ENCODE results near the gene IRX3.

The IRX3 gene

GRCh38 chr16:54286366-54287130 lies at the start of gene IRX3:
IRX3 (minus strand) TSS chr16:54286787; CDS start chr16:54286050, 737 bp downstream.
- DNase-seq, result peak; percentile 89

DNA sequence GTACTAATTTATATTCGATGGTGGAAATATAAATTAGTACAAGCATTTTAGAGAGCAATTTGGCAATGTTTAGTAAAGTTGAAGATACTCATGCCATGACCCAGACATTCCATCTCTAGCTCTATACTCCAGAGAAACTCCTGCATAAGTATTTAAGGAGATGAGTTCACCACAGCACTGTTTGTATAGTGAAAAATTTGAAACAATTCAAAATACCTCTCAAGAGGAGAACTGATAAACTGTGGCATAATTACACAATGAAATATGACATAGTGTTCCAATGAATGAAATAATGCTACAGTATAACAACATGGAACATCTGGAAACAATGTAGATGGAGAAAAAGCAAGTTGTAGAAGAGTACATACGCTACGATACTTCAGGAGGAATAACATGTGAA lies 48.6 kb upstream of the IRX3 start:
- no peak for DNase-seq

DNA sequence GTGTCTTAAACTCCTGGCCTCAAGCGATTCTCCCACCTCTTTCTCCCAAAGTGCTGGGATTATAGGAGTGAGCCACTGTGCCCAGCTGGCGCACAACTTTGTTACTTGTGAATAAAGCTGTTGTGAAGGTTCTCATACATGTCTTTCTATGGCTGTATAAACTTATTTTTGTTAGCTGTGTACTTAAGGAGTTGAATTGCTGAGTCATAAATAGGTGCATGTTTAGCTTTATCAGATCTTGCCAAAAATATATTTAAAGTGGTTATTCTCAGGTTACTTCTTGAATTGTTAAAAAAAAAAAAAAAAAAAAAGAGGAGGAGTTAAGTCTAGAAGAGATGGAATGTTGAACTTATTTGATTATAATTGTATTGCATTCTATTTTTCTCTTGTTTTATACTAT lies 47.6 kb upstream of the IRX3 start:
- no peak for DNase-seq

GRCh38 chr16:54331241-54332002 lies 44.8 kb upstream of the IRX3 start:
- DNase-seq, result no peak

GRCh38 chr16:54327609-54328008 lies 41.0 kb upstream of the IRX3 start:
- DNase-seq, result no peak

DNA sequence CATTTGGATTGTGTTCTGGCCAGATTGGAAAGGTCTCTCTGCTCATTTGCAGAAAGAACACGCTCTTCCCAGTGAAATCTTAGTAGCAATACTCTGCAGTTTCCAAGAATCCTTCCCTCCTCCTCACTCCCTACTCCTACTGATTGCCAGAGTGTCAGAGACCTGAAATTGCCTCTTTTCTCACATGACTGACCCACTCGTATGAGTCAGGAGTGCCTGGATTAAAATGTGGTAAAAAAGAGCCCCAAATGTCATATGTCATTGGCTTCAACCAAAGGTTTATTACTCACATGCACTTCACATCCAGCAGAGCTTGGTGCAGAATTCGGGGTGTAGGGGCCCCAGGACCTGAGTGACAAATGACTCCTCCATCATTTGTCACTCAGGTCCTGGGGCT lies 39.7 kb upstream of the IRX3 start:
- DNase-seq, result no peak

- DNase-seq, result no peak
Measured at GRCh38 chr16:54325616-54326265, 39.2 kb upstream of the IRX3 start.

GRCh38 chr16:54324716-54325115 lies 38.1 kb upstream of the IRX3 start:
- no peak for DNase-seq

- DNase-seq, result no peak
Measured at GRCh38 chr16:54320697-54321340, 34.2 kb upstream of the IRX3 start.

GRCh38 chr16:54318941-54319340 lies 32.4 kb upstream of the IRX3 start:
- no peak for DNase-seq

DNA sequence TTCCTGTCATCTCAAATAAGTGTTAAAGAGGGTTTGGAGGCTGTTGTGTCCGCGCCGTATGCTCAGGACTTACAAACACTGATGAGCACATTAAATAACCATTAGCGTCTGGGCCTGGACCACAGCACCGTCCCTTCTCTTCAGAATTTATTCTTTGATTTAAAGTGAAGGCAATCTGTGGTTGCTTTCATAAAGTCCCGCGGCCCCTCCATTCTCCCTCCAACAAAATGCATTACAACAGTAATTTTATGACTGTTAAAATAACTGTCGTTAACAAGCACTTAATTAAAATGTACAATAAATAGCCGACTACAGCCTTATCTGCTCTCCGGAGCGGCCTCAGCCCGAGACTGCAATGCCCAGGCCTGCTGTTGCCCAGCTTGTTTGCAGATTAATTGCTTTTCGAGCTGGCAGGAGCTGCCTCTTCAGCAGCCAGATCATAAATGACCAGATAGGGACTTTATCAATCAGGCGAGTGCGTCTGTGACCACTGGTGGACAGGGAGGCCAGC lies 30.6 kb upstream of the IRX3 start:
- no peak for DNase-seq

GRCh38 chr16:54316095-54316889 lies 29.7 kb upstream of the IRX3 start:
- DNase-seq, result no peak

DNA sequence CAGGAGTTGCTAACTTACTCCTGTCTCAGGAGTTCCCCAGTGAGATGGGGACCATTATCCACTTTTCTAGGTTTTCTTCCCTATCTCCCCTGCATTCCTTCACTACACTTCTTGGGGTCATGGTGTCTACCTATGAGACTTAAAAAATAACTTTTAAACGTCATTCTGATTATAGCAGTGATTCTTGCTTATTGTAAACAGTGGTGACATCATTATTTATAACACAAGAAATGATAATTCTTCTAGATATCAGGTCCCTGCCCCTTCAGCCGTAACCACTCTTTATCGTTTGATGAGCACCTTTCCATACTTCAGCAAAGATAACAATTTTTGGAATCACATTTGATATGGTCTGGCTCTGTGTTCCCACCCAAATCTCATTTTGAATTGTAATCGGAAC lies 27.2 kb upstream of the IRX3 start:
- no peak for DNase-seq

DNA sequence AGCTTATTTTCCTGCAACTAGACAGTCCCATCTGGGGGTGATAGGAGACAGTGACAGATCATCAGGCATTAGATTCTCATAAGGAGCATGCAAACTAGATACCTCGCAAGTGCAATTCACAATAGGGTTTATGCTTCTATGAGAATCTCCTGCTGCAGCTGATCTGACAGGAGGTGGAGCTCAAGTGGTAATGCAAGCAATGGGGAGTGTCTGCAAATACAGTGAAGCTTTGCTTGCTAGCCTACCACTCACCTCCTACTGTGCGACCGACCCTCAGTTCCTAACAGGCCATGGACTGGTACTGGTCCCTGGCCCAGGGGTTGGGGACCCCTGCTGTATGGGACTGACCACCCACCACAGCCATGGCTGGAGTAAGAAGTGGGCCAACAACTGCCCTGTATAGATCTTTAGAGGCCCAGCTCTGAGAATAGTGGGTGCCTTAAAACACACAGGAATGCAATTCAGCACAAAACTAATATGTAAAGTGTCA lies 26.0 kb upstream of the IRX3 start:
- no peak for DNase-seq

GRCh38 chr16:54309341-54309740 lies 22.8 kb upstream of the IRX3 start:
- DNase-seq, result no peak

- no peak for DNase-seq
Measured at GRCh38 chr16:54305080-54305479, 18.5 kb upstream of the IRX3 start.

GRCh38 chr16:54303613-54304012 lies 17.0 kb upstream of the IRX3 start:
- DNase-seq, result no peak

DNA sequence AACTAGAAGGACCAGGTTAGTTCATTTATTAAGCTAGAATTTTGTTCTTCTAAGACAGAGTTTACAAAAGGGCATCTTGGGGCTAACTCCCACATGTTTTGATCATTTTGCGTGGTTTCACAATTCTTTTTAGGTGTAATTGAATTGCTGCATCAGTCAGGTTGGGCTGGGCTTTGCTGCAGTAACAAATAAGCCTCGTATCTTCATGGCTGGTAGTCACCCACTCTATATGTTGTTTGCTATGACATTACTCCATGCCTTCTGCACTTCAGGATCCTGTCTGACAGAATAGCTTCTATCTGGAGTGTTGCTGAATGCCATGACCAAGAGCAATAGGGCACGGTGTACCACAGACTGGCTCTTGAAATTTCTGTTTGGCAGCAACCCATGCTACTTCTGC lies 10.6 kb upstream of the IRX3 start:
- no peak for DNase-seq

GRCh38 chr16:54296543-54296942 lies 10.0 kb upstream of the IRX3 start:
- no peak for DNase-seq

- DNase-seq, result no peak
Measured at GRCh38 chr16:54291656-54292487, 5.3 kb upstream of the IRX3 start.
